ENCODE measurements around the gene PLAGL1. TPM values are rescaled to one million over a fixed set of nuclear protein-coding genes. Genes with fewer than 3 reads are reported as not detected.

PLAGL1 gene
- total RNA-seq, 1 experiment from 2014 or later: 0.77 TPM

DNA sequence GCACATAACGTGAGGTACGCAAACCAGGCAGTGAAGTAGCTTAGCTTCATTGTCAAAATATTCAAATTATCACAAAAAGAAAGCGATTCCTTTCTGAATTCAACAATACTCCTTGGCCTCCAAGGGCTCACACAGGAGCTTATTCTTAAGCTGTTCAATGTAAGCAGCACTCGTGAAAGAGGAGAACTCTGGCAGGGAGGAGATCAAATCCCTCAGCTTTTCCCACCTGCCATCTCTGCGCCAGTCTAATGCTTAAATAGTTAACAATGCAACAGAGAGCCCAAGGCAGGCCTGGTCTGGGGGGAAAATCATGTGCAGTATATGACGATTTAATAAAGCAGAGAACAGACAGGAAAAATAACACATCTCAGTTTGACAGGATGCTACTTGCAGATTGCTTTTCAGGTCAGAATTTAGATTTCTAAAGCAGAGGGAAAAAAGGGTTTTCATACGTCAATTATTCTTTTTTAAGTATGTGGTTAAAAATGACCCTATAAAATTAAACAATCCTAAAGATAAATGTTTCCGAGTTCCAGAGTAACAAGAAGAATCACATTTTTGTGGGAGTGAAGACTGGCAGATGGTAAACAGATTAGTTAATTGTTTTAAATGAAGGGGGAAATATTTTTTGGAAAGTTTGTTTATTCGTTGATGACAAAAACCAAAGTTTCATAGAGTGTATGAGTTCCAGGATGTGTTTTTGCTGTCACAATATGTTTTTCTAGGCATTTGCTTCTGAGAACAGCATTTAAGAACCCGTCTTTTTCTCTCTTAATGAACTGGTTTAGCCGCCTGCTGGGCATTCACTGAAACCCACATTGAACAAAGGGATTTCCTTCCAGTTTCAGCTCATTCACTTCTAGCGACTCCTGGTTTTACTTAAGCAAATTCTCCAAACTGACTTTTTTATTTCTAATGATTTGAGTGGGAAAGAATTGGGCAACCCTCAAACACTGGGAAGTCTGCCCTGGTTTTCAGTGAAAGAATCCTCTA is 45.9 kb downstream of the PLAGL1 start:
- Histone ChIP-seq H3K27me3 (replicated peaks; ENCODE audit: insufficient read depth, low read depth, low read length, poor library complexity) (peaks cover 9% of the 10 kb centered on the region), H3K4me1 (ENCODE audit: insufficient read depth, low read length, poor library complexity, severe bottlenecking) (no peaks in the 10 kb centered on the region), H3K4me3 (ENCODE audit: low read depth, low read length, poor library complexity, severe bottlenecking) (no peak overlapping the region), H3K9me3 (ENCODE audit: low read depth, low read length, poor library complexity, severe bottlenecking) (no peaks in the 10 kb centered on the region), H3K27ac (ENCODE audit: low read depth, low read length, poor library complexity, severe bottlenecking) (no peak overlapping the region), H3K36me3 (ENCODE audit: insufficient read depth, low read length, poor library complexity, severe bottlenecking) (no peaks in the 10 kb centered on the region)
- TF ChIP-seq EZH2 (IDR thresholded peaks at IDR 0.05; ENCODE audit: borderline replicate concordance, low read depth, low read length, poor library complexity, severe bottlenecking): no peak
- TF ChIP-seq, protein P1, sequence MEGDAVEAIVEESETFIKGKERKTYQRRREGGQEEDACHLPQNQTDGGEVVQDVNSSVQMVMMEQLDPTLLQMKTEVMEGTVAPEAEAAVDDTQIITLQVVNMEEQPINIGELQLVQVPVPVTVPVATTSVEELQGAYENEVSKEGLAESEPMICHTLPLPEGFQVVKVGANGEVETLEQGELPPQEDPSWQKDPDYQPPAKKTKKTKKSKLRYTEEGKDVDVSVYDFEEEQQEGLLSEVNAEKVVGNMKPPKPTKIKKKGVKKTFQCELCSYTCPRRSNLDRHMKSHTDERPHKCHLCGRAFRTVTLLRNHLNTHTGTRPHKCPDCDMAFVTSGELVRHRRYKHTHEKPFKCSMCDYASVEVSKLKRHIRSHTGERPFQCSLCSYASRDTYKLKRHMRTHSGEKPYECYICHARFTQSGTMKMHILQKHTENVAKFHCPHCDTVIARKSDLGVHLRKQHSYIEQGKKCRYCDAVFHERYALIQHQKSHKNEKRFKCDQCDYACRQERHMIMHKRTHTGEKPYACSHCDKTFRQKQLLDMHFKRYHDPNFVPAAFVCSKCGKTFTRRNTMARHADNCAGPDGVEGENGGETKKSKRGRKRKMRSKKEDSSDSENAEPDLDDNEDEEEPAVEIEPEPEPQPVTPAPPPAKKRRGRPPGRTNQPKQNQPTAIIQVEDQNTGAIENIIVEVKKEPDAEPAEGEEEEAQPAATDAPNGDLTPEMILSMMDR (conservative IDR thresholded peaks at IDR 0.05; ENCODE audit: low read depth, low read length): no peak; the same call in 1 of the 2 replicates
- DNase-seq (ENCODE audit: low spot score): peak; percentile 40
- ChIA-PET POLR2A (ENCODE audit: low non-redundant PET) (no interaction called here), CTCF (interaction anchor here (0.6 kb wide), 1 partner anchor 387 kb away, joined by 4 read pairs; no protein-coding TSS in a partner anchor)
- intact Hi-C loops (cut with micrococcal nuclease; ENCODE audit: unreplicated experiment): no loop called here
- no TSS peak for BruUV-seq (replicated peaks)

DNA sequence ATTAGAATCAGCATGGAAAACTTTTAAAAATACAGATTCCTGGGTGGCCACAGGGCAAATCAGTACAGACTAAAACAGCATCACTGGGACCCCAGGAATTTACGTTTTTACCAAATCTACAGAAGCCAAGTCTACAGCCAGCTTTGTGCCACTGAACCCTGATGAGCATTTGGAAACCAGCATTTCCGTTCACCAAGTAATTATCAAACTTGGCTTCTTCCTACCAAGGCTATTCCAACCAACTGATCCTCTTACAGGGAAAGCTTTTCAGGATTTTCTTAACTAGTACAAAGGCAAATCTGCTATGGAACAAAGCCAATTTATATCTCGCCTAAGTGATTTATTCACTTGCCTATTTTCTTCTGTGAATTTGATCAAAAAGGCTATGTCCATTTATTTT is 47.0 kb downstream of the PLAGL1 start:
- no peak for TF ChIP-seq EZH2 (IDR thresholded peaks at IDR 0.05; ENCODE audit: borderline replicate concordance, low read depth, low read length, poor library complexity, severe bottlenecking)
- TF ChIP-seq, protein P1 (conservative IDR thresholded peaks at IDR 0.05; ENCODE audit: low read depth, low read length): no peak
- no peaks in the 10 kb centered on the region for H3K9me3 ChIP-seq (ENCODE audit: low read depth, low read length, poor library complexity, severe bottlenecking)
- POLR2A ChIA-PET (ENCODE audit: low non-redundant PET): no interaction called here
- H3K27ac ChIP-seq (ENCODE audit: low read depth, low read length, poor library complexity, severe bottlenecking): no peak overlapping the region
- no peaks in the 10 kb centered on the region for H3K36me3 ChIP-seq (ENCODE audit: insufficient read depth, low read length, poor library complexity, severe bottlenecking)
- intact Hi-C loops (cut with micrococcal nuclease; ENCODE audit: unreplicated experiment): no loop called here
- no peaks in the 10 kb centered on the region for H3K4me1 ChIP-seq (ENCODE audit: insufficient read depth, low read length, poor library complexity, severe bottlenecking)
- CTCF ChIA-PET: no interaction called here
- DNase-seq (ENCODE audit: low spot score): no peak
- H3K27me3 ChIP-seq (replicated peaks; ENCODE audit: insufficient read depth, low read depth, low read length, poor library complexity): peaks cover 6% of the 10 kb centered on the region
- no TSS peak for BruUV-seq (replicated peaks)
- H3K4me3 ChIP-seq (ENCODE audit: low read depth, low read length, poor library complexity, severe bottlenecking): no peak overlapping the region

DNA sequence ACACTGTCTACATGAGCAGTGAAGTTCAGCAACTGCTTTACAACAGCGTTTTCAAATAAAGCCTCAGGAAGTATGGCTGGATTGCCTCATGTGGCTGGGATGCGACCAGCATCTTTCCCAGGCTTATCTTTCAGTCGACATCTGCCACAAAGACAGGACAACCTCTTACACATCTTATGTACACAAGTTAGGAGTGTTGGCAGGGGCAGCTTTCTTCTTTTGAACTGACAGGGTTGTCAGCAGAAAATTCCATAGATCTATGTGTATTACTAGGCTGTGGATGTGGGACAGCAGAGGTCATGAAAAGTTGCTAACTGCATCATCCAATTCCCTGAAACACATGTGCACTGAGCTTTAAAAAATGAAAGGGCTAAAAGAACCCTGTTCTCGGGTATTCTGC is 48.1 kb downstream of the PLAGL1 start:
- H3K27me3 ChIP-seq (replicated peaks; ENCODE audit: insufficient read depth, low read depth, low read length, poor library complexity): peaks cover 6% of the 10 kb centered on the region
- TF ChIP-seq, protein P1 (conservative IDR thresholded peaks at IDR 0.05; ENCODE audit: low read depth, low read length): no peak
- no peak for TF ChIP-seq EZH2 (IDR thresholded peaks at IDR 0.05; ENCODE audit: borderline replicate concordance, low read depth, low read length, poor library complexity, severe bottlenecking)
- ChIA-PET POLR2A (ENCODE audit: low non-redundant PET) (no interaction called here), CTCF (no interaction called here)
- no peak overlapping the region for H3K4me3 ChIP-seq (ENCODE audit: low read depth, low read length, poor library complexity, severe bottlenecking)
- H3K36me3 ChIP-seq (ENCODE audit: insufficient read depth, low read length, poor library complexity, severe bottlenecking): no peaks in the 10 kb centered on the region
- DNase-seq (ENCODE audit: low spot score): no peak
- H3K4me1 ChIP-seq (ENCODE audit: insufficient read depth, low read length, poor library complexity, severe bottlenecking): no peaks in the 10 kb centered on the region
- no peaks in the 10 kb centered on the region for H3K9me3 ChIP-seq (ENCODE audit: low read depth, low read length, poor library complexity, severe bottlenecking)
- no peak overlapping the region for H3K27ac ChIP-seq (ENCODE audit: low read depth, low read length, poor library complexity, severe bottlenecking)
- intact Hi-C loops (cut with micrococcal nuclease; ENCODE audit: unreplicated experiment): no loop called here
- no TSS peak for BruUV-seq (replicated peaks)

Measured in A673 (cell line).